Stimulated activated CD8-positive, alpha-beta memory T cell treated with anti-CD3 and anti-CD28 coated beads, Interleukin-15, amount 100 ng/mL, for 24 hours (primary cell): Measurements from ENCODE around the gene DUSP6.
A peak's percentile ranks its signal among the peaks of the same experiment; 100 is the strongest.

ENCODE experiments used
- DNase-seq: peaks from one replicate; pipeline ENCODE4 v3.0.0-alpha.2; 2020; ENCODE audit warnings: low read depth

DUSP6 gene, protein sequence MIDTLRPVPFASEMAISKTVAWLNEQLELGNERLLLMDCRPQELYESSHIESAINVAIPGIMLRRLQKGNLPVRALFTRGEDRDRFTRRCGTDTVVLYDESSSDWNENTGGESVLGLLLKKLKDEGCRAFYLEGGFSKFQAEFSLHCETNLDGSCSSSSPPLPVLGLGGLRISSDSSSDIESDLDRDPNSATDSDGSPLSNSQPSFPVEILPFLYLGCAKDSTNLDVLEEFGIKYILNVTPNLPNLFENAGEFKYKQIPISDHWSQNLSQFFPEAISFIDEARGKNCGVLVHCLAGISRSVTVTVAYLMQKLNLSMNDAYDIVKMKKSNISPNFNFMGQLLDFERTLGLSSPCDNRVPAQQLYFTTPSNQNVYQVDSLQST

DNA sequence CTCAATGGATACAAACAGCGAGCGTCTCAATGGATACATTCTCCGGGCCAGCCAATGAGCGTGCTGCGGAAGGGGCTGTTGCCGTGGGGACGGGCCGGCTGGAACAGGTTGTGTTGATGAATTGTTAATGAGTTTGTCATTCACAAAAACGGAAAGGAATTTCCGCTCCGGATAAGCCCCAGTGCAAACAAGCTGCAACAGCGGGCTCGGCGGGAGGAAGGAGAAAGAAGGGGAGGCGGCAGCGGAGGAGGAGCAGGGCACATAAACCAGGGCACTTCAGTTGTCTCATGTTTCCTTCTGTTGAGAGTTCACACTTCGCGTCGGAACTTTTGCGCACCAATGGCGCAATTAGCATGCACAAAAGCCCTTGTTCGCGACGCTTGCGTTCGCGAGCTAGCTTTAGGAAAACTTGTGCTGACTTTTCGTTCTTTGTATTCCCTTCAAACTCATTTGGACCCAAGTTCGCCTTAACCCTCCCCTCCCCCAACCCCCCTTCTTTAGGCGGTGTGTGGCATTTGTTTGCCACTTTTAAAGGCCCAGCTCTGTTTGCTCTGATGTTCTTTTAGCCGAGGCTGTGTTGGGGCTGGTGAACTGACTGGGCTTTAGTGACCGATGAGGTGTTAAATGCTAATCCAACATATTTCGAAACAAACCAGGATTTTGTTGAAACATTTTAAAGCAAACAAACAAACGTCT, at the start of gene DUSP6:
Gene DUSP6 (minus strand): TSS at position 10 of the 696 bp plus-strand sequence. CDS start 462 bp downstream, outside the sequence.
- peak; percentile 61 for DNase-seq

DNA sequence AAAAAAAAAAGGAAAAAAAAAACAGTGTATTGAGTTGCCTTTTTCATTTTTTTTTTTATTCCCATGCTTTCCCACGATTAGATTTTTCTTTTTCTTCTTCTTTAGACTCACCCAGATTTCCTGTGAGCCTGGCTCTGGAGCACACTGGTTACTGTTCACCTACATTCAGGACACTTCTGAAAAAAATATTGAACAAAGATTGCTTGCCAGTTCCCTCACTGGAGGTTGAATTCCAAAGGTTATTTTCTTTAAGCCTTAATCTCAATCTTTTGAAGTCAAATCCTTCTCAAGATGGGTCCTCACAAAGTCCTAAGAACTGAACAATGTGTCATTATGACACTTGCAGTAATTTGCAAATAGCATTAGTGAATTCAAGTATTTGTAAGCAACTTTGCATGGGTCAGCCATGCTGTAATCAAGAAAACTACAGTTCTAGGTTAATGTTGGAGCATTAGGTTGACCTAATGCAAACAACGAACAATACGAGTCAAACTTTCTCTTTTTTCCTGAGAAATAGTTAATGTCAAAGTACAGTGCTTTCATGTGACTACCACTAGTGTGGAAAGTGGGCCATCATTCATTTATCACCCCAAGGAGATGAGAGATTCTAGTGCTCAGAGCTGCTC, 49.2 kb upstream of the DUSP6 start:
- DNase-seq, result no peak

DNA sequence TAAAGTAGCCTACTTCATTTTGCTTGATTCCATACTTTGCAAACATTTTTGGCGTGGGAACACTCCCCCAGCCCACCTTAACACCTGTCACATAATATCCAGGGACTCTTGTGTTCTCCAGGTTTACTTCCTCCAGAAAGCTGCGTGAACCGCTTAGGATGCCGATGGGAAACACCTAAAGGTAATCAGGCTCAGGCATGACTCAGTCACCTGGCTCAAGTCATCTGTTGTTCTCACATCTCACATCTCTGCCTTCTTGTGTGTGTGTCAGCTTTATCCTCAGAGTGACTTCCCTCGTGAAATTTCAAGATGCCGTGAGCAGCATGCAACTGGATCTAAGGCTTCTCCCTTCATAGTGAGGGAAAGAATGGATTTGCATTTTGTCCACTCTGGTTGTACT, 48.1 kb upstream of the DUSP6 start:
- DNase-seq, result no peak

DNA sequence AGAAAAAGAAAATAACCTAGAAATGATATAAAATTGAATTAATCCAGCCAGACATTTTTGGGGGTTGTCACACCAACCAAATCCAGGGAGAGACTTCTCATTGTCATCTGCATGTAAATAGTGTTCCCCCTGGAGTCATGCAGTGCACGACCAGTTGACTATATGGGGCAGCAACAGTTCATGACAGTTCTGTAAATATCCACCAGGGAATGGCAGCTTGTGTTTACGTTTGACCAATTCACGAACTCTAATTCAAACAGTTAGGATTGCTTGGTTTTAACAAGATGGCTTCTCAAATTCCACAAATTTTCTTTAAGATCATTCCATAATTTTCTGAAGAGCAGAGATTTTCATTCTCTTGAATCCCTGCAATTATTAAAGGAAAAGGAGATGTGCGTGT, 43.4 kb upstream of the DUSP6 start:
- no peak for DNase-seq

DNA sequence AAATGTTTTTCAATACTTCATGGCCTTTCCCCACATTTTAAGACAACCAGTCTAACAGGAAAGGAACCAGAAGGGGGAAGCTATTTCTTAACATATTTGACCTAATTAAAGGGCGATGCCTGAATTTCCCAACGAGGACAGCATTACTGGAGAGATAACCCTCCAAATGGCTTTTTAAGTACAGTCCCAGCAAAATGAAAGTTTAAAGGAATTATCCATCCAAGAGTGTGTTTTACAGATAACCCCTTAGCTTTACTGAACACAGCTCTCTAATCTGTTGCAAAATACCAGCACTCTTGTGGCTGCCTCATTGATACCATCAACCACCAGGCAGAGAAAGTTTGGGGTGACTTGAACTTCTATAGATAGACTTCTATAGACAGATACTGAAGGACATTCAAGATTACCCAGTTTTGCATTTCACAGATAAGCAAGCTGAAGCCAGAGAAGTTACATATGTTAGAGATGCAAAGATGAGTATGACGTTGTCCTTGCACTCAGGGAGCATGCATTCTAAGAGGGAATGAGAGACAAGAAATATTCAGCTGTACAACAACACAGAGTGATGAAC, 41.3 kb upstream of the DUSP6 start:
- DNase-seq, result no peak

DNA sequence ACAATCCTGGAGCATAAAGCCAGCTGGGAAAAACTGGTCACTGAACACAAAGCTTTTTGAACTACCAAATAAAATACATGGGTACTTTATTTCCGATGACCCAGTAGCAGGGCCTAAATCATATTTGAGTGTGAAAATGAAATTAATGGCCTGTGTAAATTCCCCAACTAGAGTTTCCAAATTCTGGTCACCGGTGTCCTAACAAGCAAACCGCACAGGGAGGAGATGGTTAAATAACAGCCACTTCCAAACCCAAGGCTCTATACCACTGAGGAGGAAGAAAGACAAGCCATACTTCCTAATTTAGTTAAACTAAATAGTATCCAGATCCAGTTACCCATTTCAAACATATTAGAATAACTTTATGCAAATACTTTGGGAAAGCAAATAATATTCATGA, 40.1 kb upstream of the DUSP6 start:
- DNase-seq, result no peak

DNA sequence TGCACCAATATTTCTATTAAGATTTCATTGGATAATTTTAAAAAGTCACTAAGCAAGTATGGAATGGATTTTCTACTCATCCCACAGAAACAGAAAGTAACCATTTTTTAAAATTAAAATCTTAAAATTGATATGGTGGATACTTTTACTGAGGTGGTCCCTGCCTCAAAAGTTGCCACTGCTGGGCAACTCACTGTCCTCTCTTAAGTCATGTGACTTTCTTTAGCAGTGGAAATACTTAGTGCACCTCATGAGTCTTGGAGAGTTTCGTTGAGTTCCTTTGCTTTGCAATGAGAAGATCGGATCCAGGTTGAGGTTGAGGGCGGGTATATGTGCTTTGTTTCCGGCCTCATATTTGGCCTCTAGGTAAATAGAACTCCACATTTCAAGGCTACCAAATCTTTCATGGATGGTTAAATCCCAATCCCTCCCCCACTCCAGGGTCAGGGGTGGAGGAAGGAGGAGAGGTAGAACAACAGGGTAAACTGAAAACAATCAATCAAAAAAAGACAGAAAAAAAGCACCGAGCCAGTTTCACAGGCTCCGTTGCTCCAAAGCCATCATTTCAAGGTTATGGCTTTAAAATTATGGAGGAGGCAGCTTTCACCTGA, 39.5 kb upstream of the DUSP6 start:
- DNase-seq, result no peak

DNA sequence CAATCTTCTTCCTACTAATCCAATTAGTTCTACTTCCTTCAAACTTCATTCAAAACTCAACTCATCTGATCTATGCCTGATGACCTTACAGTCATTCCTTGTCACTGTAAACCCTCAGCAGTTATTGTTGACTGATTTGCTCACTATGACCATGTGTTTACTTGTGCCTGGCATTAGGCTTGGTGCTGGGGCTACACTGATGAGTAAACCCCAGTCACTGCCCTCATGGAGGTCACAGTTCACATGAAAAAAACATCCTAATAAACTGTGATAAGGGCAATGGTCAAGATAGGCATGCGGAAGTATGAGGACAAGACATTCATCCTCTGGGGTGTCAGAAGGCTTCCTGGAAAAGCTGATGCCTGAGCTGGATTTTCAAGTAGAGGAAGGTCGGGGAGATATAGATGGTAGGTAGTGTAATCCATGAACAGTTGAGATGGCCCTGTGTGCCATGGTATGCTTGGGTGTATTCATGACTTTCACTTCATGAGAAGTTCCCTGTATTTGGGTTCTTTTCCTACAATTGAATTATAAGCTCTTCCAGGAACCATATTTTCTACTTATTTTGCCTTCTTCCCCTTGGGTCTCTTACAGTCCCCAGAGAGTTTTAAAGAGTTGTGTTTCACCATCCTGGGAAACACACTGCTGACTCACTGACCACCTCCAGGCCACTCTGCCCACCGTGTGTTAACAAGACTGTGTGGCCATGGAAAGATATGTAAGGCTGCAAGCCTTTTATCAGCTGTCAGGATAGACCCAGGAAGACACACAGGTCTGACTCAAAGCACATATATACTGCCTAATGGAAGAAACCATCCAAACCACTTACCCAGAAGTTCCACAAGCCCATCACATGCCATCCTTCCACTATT, 38.7 kb upstream of the DUSP6 start:
- DNase-seq, result no peak

DNA sequence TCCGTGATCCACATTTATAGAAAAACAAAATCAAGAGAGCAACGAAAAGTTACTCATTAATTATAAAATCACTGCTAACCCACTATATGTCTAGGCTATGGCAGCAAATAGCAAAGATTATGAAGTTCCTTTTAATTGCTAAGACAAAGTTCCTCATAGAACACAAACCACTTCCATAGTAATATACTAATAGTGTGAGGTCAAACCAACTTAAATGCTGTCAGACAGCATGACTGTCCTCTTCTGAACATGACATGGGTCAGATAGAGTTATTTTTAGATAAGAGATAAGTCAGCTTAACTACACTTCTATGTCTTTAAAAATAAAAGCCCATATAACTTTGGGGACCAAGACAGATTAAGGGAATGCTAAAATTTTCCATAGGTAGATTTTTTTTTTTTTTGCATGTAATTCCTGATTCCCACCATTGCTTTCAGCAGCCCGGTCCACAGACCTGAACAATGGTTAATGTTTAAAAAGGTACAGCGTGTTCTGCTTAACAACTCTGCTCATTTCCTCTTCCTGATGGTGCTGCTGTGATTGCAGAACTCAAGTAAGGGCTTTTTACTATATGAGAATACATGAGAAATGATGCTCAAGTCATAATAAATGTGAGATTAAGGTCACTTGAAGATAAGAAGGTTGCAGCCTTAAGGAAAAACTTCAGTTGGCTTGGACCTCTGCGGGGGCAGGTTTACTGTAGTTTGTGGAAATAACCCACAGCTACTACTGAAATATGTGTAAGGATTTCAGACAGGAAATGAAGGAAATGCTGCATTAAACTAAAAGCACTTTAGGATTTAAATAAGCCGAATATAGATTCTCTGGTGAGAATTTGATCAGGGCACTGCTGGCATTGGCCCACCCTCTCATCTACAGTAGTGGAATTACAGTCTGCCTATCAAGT, 37.7 kb upstream of the DUSP6 start:
- no peak for DNase-seq

DNA sequence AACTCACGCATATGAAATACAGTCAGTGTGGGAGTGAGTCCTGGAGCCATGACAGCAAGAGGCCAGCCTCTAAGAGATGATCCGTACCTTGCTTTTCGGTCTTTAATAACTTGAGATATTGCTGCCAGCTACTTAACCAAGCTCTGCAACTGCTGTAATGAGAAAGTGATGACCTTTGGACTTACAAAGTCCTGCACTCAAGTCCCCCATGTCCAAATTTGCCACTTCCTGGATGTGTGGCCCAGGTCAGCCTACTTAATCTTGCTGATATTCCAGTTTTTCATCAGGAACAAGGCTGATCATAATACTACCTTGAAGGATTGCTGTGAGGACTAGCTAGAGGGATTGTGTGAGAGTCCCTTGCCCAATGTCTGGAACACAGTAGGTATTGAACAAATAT, 33.8 kb upstream of the DUSP6 start:
- no peak for DNase-seq

DNA sequence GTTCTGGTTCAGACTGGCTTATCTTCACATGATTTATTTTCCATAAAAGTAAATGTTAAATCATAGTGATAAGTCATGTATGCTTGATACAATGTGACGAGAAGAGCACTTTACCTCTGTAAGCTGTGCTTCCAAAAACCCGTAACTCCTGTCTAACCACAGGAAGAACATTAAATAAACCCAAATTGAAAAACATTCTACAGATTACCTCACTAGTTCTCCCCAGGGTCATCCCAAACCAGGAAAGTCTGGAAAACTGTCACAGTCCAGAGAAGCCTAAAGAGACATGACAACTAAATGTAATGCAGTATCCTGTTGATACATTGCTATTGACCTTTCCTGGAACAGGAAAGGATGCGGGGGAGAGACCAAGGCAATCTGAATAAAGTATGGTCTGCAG, 32.5 kb upstream of the DUSP6 start:
- no peak for DNase-seq

DNA sequence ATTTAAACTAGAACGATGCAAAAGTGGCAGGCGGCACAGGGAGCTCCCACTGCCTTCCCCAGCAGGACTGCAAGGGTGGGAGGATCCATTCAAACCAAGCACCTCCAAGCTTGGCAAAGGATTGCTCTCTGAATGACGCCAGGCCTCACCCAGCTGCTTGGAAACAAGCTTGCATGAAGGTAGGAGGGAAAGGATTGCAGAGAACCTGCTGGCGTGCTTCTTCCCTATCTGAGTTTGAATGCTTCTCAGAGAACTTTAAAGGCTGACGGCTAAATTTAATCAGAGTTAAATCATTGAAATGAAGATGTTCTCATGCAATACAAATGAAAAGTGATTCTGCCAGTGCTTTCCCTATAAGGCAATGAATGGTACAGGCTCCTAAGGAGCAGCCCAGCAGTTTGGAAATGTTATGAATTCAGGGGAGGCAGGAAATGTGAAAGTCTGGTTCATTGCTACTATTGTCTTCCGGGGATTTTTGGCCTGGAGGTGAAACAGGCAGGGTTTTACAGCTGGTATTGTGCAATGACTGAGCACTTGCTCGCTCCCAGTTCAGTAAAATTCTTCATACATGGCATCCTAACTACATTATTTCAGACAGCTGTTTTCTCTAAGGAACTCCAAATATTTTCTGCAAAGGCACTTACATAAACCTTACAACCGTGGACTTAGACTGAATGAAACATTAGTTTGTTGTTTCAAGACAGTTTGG, 31.9 kb upstream of the DUSP6 start:
- DNase-seq, result no peak

DNA sequence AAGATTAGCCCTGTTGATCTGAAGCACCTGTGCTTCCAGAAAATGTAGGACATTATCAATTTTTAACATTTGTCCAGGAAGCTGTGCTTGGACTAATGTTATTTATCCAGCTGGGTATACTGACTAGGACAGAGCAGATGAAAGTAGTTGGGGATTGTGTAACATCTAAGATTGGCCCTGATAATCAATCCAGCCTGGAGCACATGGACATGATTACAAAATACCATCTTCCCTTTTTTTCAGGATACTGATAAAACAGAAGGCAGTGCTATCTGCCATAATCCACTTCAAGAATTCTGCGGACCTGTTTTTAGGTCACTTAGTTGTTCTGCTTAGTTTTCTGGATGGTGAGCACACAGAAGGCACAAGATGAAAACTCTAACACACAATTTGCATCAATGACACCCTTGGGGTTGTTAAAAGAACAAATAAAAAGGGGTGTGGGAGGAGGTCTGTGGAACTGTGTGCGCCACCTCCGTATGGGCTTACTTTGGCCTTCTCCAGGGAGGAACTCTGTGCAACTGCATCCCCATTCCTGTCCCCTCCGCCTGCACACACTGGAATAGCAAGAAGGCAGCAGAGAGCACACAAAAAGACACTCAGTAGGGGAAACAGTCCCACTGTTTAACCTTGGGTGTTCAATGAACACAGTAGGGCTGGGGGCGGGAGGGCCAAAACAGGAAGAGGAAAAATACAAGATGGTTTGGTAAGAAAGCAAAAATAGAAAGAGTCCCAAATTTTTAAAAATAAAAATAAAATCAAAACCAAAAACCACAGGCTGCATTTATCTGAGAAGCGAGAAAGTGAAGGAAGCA, 31.1 kb upstream of the DUSP6 start:
- DNase-seq, result no peak

DNA sequence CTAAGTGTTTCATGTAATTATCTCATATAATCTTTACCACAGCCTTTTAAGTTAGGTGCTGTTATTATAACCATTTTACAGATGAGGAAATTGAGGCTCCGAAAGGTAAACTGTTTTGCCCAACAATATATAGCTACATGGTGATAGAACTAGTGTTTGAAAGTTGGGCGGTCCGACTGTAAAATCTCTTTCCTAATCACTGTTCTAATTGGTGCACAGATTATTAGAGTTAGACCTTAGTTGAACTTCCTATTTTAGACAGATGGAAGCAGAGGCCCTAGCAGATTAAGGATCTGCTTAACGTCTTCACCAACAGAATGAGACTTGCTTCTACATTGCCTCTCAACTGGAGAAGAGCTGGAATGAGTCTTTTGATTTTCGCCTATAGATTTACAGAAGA, 30.0 kb upstream of the DUSP6 start:
- no peak for DNase-seq

DNA sequence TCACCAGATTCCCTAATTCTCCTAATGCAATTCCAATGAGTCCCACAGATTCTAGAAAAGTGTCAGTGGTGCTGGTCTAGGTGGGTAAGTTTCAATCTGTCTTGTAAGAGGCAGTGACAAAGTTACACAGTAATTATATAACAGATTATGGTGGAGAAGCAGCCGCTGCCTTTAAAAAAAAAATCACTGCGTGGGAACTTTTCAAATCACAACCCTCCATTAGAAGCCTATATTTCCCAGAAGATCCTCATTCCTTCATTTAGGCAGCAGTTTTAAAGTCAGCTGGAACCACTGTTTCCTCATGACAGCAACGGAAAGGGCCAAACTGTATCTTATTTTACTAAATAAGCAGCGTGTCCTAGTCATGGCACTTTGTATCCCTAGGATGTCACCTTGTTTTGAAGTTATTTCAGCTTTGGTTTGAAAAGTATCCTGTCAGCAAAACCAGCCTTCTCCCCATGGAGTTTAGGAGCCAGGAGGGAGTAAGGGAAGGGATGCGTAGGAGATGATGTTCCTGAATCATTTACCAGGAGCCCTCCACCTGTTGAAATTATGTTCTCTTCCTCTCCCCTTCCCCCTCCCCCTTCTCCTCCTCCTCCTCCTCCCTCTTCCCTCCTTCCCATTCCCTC, 27.7 kb upstream of the DUSP6 start:
- DNase-seq, result no peak

DNA sequence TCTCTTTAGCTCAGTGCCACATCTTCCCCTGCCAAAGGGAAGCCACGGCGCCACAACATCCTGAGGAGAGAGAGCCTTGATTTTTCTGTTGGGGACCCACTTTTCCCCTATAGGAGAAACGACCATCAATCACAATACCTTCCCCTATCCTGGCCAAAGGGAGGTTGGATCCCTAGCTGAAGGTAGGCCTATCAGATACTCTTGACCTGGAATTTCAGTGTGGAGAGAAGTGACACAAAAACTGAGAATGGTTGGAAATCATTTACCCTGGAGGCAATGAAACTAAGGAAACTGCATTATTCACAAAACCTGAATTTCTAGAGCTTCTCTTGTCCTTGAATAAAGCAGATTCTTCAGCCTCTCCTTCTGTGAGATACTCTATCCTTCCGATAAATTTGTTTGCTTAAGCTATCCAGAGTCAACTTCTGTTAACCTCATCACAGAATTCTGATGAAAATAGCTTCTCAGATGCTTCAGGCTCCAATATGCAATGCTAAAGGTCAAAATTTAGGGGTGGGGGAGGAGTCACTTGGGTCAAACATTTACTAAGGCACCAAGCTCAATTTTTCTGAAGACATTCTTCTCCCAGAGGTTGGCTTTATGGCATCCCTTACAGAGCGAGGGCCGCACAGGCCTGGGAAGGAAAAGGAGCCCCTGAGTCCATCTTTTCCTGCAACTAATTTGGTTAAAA, 27.0 kb upstream of the DUSP6 start:
- no peak for DNase-seq

DNA sequence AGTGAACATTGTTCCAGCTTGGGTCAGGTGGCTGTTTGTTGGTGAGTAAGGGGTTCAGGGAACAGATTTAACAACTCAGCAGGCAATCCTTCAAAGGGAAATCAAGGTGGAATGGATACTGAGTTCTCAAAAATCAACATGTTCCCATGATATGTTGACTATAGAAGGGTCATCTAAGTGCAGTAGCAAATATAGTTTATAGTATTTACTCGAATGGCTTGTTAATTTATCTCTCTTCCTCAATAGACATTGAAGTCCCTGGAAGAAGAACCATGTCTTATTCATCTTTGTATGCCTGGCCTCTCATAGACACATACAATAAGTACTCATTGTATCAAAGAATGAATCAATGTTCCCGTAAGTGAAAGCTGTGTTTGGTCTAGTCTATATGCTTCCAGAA, 24.5 kb upstream of the DUSP6 start:
- DNase-seq, result no peak

DNA sequence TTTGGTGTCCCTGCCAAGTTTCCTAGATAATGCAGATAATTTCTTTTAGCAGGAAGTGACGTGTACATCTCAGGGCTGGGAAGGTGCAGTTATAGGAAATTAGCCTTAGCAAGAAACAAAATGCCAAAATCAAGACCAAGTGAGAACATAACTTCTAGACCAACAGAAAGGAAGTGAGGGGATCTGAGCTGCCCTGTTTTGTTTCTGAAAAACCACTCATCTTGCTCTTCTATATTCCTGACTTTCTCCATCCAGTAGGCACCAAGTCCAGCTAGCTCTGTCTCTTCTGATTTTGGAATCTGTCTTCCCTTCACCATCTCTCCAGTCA, 23.9 kb upstream of the DUSP6 start:
- no peak for DNase-seq
